Heart left ventricle (tissue), 16 donors: Measurements from ENCODE around the gene MSANTD3. TPM values are rescaled to one million over a fixed set of nuclear protein-coding genes. Genes with fewer than 3 reads are reported as not detected.
"Not testable (repeated sequence)": the region's sequence is repeated elsewhere in the genome, so short reads cannot be mapped to it uniquely, and the experiment has no call there.

Source experiments
- ATAC-seq, 4 donors: fragments of 200-7000 bp; cut with Tn5 transposase; one replicate each; pipeline ENCODE4 v1.9.1; 2020 to 2022; ENCODE audit warnings: moderate library complexity in 4 of 4, mild to moderate bottlenecking in 3 of 4, moderate number of reproducible peaks in 1 of 4
- DNase-seq, 5 donors: peaks; one replicate each; pipeline ENCODE4 v3.0.0-alpha.2; 2020
- H3K27ac ChIP-seq, 12 donors: fragments of 200-600 bp; sonication (generic) in 4 of 12; one replicate each; pipeline versions ENCODE4 v1.5.0 to v1.8.0; 2016 to 2022; ENCODE audit warnings: mild to moderate bottlenecking in 2 of 12
- H3K27me3 ChIP-seq, 9 donors: fragments of 200-600 bp; sonication (generic) in 2 of 9; one replicate each; pipeline versions ENCODE4 v1.5.1 to v1.8.0; 2016 to 2022; ENCODE audit warnings: mild to moderate bottlenecking in 3 of 9
- H3K36me3 ChIP-seq, 9 donors: fragments of 200-600 bp; sonication (generic) in 2 of 9; one replicate each; pipeline versions ENCODE4 v1.5.0 to v1.8.0; 2018 to 2022; ENCODE audit warnings: mild to moderate bottlenecking in 2 of 9
- H3K4me1 ChIP-seq, 12 donors: fragments of 200-600 bp; sonication (generic) in 4 of 12; one replicate each; pipeline versions ENCODE4 v1.5.0 to v1.8.0; 2016 to 2022; ENCODE audit warnings: mild to moderate bottlenecking in 3 of 12
- H3K4me3 ChIP-seq, 12 donors: fragments of 200-600 bp; sonication (generic) in 4 of 12; one replicate each; pipeline versions ENCODE4 v1.5.0 to v1.8.0; 2017 to 2022; ENCODE audit warnings: mild to moderate bottlenecking in 9 of 12, moderate library complexity in 4 of 12
- H3K9me3 ChIP-seq, 12 donors: fragments of 200-600 bp; sonication (generic) in 4 of 12; one replicate each; pipeline versions ENCODE4 v1.5.0 to v1.8.0; 2016 to 2022; ENCODE audit warnings: mild to moderate bottlenecking in 1 of 12
- POLR2A ChIP-seq, 2 donors: fragments of 450-650 bp; IDR thresholded peaks; one replicate each; pipeline ENCODE4 v1.6.1; 2017; ENCODE audit warnings: antibody characterized with exemption in 2 of 2, mild to moderate bottlenecking in 2 of 2, moderate library complexity in 2 of 2
- WGBS, 4 donors: extraction: QIAGEN DNeasy Blood & Tissue Kit in 2 of 4; methylation state at CpG; one replicate each; pipeline versions ENCODE4 v1.1.5 to v1.1.7; 2013 to 2018; 5-methylcytosine and 5-hydroxymethylcytosine counted together
- intact Hi-C, 10 donors: fragments of 100-400 bp; cut with DNase I; formaldehyde crosslinking; loops; one replicate each; pipeline versions ENCODE4 v1.11.1 to v1.14.2; 2022
- long read RNA-seq, 3 donors: library from polyadenylated mRNA; unstranded; transcript quantifications; one replicate each; pipeline ENCODE4 v2.0.0, GENCODE V29; 2020 to 2021
- polyA plus RNA-seq, 2 donors: library from polyadenylated mRNA; stranded (reverse); fragments of 200-250 nt; gene quantifications; one replicate each; pipeline ENCODE4 v1.2.3, GENCODE V29; 2013
- total RNA-seq, 9 donors: library from RNA; depleted of rRNA in 2 of 9; stranded (reverse); fragments of >200 nt in 2 of 9; fragmentation: NEBNext Ultra II Directional in 3 of 9; extraction: Animal tissue kit (Norgen Biotek cat#: 25700) in 3 of 9; gene quantifications; one replicate each; pipeline versions ENCODE4 v1.1.0 to v1.2.4, GENCODE V29; 2016 to 2023
- TF ChIP-seq, protein P1 (sequence below), 12 donors: fragments of 200-600 bp; sonication (generic) in 4 of 12; IDR thresholded peaks; one replicate each; pipeline versions ENCODE4 v1.5.0 to v1.8.0; 2018 to 2022; ENCODE audit warnings: antibody characterized with exemption in 12 of 12, mild to moderate bottlenecking in 5 of 12
- donor health status: ischemic (EF 13 %, LVEDD 7.1; RV severe dilation, severe dysfunction).
- donor health status: healthy with polysubstance abuse.
- donor health status: DM: no; HTN: yes; CAD: no.
- donor health status: DM: no; HTN: no; CAD: no.
- donor health status: ischemic (EF 25% LVEDD 6.9; RV normal size, moderate dysfunction).
- donor health status: ischemic (EF 25% LVEDD 5.7; RV mildly dilated, moderate dysfunction).
- donor health status: healthy.
- donor health status: DM: yes; HTN: yes; CAD: no.
- donor health status: ischemic (EF 35%, LVEDD 5.7; RV mildly dilated, moderate dysfunction).
- donor health status: nonischemic (EF 11% LVEDD 7.7; RV severe dilation, severe dysfunction).
- donor health status: DM: yes; HTN: yes; CAD: no.
- donor health status: PGD.
- donor health status: ischemic (EF 29% LVEDD 5.4; RV normal size, mild dysfunction).
- donor health status: nonischemic (EF 23%, LVEDD 6.1; RV moderate dilation, normal function).

Gene MSANTD3
- total RNA-seq, result 10 to 100 TPM; 17.8 to 60.5 (median 24.1) TPM
- polyA plus RNA-seq, result 10 to 100 TPM; 14.3 to 30.1 TPM
- long read RNA-seq, donor 1, transcript MSANTD3-203 (3 exons, 1,362 nt), result major isoform, 28 of 34 reads
- long read RNA-seq, donor 1, partial matches to known transcripts, result 3 of 34 reads
- long read RNA-seq, donor 1, other reads (novel, unspliced or antisense), result 2 of 34 reads
- long read RNA-seq, donor 2, transcript MSANTD3-203 (3 exons, 1,362 nt), result major isoform, 29 of 36 reads
- long read RNA-seq, donor 2, partial matches to known transcripts, result 3 of 36 reads
- long read RNA-seq, donor 2, other reads (novel, unspliced or antisense), result 2 of 36 reads
- long read RNA-seq, donor 3, transcript MSANTD3-203 (3 exons, 1,362 nt), result major isoform, 34 of 48 reads
- long read RNA-seq, donor 3, partial matches to known transcripts, result 4 of 48 reads
- long read RNA-seq, donor 3, other reads (novel, unspliced or antisense), result 5 of 48 reads

DNA sequence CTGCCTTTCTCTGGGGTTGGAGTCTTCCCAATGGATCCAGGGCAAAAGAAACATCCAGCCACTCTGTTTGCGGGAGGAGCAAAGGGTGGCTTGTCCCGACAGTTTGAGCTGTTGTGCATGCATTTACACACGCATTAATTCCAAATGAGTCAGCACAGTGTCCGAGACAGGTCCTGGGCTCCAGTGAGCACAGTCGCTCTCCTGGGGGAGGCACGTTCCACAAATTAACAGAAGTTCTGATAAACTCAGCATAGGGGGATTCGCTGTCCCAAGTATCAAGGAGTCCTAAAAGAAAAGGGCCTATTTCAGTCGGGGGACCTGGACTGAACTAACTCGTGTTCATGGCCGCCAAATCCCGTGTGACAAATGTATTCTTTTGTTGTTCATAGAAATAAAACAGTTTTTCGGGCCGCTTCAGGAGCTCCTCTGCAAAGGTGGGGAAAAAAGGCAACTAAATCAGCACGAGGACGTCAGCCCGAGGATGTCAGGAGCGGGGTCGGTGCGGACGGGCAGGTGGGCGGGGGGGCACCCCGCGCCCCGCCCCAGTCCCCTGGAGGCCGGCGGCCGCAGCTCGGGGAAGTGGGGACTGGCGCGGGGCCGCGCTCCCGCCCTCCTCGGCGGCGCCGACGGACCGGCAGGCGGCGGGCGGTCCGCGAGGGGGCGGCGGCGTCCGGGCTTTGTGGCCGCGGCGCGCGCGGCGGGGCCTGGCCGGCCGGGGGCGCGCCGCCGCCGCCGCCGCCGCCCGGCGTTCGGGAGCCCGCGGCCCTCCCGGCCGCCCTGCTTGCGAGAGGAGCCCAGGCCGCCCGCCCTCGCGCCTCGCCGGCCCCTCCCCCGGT, at the start of gene MSANTD3:
Gene MSANTD3 (plus strand): TSS at position 614 of the 836 bp plus-strand sequence. CDS start 14,796 bp downstream, outside the sequence.
- Histone ChIP-seq H3K27ac (peak within 1 kb of the TSS; percentile 78 to 95 (median 86)), H3K36me3 (no peaks in the 10 kb centered on the region), H3K27me3 (no peaks in the 10 kb centered on the region), H3K4me3 (peak within 1 kb of the TSS; percentile 64 to 98 (median 88)), H3K9me3 (no peaks in the 10 kb centered on the region), H3K4me1 (peaks cover 0 to 33% (median 20%) of the 10 kb centered on the region in 12 donors)
- ATAC-seq (peak; percentile 65 to 83 (median 81)), DNase-seq (peak; percentile 67 to 85 (median 71))
- TF ChIP-seq, protein P1, sequence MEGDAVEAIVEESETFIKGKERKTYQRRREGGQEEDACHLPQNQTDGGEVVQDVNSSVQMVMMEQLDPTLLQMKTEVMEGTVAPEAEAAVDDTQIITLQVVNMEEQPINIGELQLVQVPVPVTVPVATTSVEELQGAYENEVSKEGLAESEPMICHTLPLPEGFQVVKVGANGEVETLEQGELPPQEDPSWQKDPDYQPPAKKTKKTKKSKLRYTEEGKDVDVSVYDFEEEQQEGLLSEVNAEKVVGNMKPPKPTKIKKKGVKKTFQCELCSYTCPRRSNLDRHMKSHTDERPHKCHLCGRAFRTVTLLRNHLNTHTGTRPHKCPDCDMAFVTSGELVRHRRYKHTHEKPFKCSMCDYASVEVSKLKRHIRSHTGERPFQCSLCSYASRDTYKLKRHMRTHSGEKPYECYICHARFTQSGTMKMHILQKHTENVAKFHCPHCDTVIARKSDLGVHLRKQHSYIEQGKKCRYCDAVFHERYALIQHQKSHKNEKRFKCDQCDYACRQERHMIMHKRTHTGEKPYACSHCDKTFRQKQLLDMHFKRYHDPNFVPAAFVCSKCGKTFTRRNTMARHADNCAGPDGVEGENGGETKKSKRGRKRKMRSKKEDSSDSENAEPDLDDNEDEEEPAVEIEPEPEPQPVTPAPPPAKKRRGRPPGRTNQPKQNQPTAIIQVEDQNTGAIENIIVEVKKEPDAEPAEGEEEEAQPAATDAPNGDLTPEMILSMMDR (IDR thresholded peaks at IDR 0.05), result peak in 2 of 12 donors; percentile 29 to 32
- TF ChIP-seq POLR2A (IDR thresholded peaks at IDR 0.05), result peak in 1 of 2 donors; percentile 53
- 0 to 1% (median 1%) methylated on average over 21 to 80 of the region's 80 CpGs for WGBS, 4 donors
- intact Hi-C loops, result loop anchor here in 8 of 10 donors (5.0 to 10.0 kb wide), 6 partner anchors 72 to 602 kb away; partner anchors contain the start of genes TEX10 (in 7 of the 8) and NR4A3 (in 1 of the 8)

- Histone ChIP-seq H3K36me3 (no peaks in the 10 kb centered on the region), H3K27ac (no peak overlapping the region), H3K27me3 (no peaks in the 10 kb centered on the region), H3K9me3 (peaks cover 0 to 26% (median 4%) of the 10 kb centered on the region in 12 donors), H3K4me1 (no peaks in the 10 kb centered on the region), H3K4me3 (no peak overlapping the region)
- intact Hi-C loops, result no loop called here
- WGBS, 4 donors, result 81 to 88% (median 83%) methylated on average over 4 of the region's 4 CpGs
- no peak for DNase-seq
- TF ChIP-seq, protein P1 (IDR thresholded peaks at IDR 0.05), result no peak
- TF ChIP-seq POLR2A (IDR thresholded peaks at IDR 0.05), result no peak
- ATAC-seq, result no peak
Measured at GRCh38 chr9:100379862-100380261, 47.1 kb upstream of the MSANTD3 start.

- H3K27me3 ChIP-seq, H3K4me3 ChIP-seq, H3K27ac ChIP-seq, DNase-seq, H3K4me1 ChIP-seq, intact Hi-C loops, H3K36me3 ChIP-seq, ATAC-seq, H3K9me3 ChIP-seq: not testable (repeated sequence)
- WGBS, 4 donors, result 96 to 98% (median 98%) methylated on average over 14 to 21 of the region's 21 CpGs
Measured at GRCh38 chr9:100392989-100393388, 34.0 kb upstream of the MSANTD3 start.

- no peaks in the 10 kb centered on the region for H3K27me3 ChIP-seq
- H3K4me1 ChIP-seq, result peaks cover 0 to 10% (median 0%) of the 10 kb centered on the region in 12 donors
- ATAC-seq (no peak), DNase-seq (no peak)
- intact Hi-C loops, result no loop called here
- no peaks in the 10 kb centered on the region for H3K9me3 ChIP-seq
- no peak overlapping the region for H3K27ac ChIP-seq
- TF ChIP-seq POLR2A (IDR thresholded peaks at IDR 0.05), result no peak
- TF ChIP-seq, protein P1 (IDR thresholded peaks at IDR 0.05), result no peak
- H3K4me3 ChIP-seq, result no peak overlapping the region
- peaks cover 0 to 3% (median 0%) of the 10 kb centered on the region in 9 donors for H3K36me3 ChIP-seq
Measured at GRCh38 chr9:100394032-100394695, 32.8 kb upstream of the MSANTD3 start.
